Mesenteric fat pad (tissue), 1 donor: ENCODE results near the gene PIGC. TPM values are rescaled to one million over a fixed set of nuclear protein-coding genes. Genes with fewer than 3 reads are reported as not detected.
"Not testable (repeated sequence)": the region's sequence is repeated elsewhere in the genome, so short reads cannot be mapped to it uniquely, and the experiment has no call there.

ENCODE experiments used
- DNase-seq: peaks from one replicate; pipeline ENCODE4 v3.0.0-alpha.2; 2020; ENCODE audit warnings: low spot score
- total RNA-seq: library from RNA; stranded (reverse); fragmentation: NEBNext Ultra II Directional; extraction: Animal tissue kit (Norgen Biotek cat#: 25700); gene quantifications from one replicate; pipeline ENCODE4 v1.2.1, GENCODE V29; 2021
- donor health status: DM: yes; HTN: yes; CAD: no.

PIGC gene
- total RNA-seq, 1 donor from 2014 or later: 16.6 TPM

GRCh38 chr1:172467446-172467845 lies 23.6 kb upstream of the PIGC start:
- no peak for DNase-seq

DNA sequence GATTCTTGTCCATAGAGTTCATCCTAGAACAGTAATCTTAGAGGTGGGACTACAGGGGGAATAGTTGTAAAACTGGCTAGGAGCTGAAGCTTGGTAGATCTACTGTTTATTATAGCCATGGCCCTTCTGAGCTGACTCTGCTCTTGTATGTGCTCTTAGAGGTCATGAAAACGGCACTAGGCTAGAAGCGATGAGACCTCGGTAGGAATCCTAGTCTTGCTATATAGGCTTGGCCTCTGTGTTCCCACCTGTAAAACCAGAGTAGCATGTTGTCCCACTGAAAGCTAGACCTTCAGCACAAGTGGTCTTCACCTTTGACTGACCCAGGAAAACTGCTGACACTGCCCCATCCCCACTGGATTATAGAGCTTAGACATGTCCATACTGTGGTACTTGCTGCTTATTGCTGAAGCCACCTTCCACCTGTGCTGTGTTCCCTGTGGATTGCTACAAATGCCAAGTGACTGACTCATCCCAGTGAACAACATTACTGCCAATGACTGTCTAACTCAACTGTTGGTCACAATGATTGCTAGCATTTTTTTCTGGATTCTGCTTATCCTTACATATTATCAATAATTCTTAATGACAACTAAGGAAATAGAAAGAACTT lies 23.0 kb upstream of the PIGC start:
- no peak for DNase-seq

GRCh38 chr1:172465617-172466016 lies 21.7 kb upstream of the PIGC start:
- DNase-seq: no peak

- no peak for DNase-seq
Observed at GRCh38 chr1:172460887-172461315, 17.0 kb upstream of the PIGC start.

DNA sequence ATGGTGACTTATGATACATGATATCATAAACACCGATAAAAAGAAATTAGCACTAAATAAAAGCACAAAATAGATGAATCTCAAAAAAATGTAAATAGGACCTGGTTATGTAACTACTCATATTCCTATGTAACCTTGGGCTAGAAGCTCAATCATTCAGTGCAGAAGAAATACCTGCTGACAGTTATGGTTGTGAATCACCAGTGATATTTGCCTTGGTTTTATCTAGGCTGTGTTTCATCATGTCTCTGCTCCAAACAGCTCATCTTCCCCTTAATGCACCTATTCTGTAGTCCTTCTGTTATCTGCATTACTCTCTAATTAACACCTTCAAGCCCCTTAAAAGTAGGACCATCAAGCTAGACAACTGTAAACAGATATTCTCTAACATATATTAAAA lies 16.3 kb upstream of the PIGC start:
- no peak for DNase-seq

GRCh38 chr1:172457479-172458130 lies 13.7 kb upstream of the PIGC start:
- DNase-seq: no peak

DNA sequence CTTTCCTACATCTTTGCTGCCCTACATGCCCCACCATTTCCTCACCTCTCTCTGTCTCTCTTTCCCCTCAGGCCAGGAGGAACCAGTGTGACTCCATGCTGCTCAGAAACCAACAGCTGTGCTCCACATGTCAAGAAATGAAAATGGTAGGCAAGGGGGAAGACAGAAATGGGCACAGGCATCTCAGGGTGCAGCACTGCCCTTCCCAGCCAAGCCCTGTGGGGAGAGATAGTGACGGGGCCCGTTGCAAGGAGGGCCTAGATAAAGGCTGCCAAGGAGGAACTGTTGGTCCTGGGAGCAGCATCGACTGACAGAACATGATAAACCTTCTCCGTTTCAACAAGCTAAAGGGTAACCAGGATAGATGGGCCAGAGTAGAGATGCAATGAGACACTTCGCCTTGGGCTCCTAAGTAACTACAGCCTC lies 12.5 kb upstream of the PIGC start:
- DNase-seq: no peak

GRCh38 chr1:172455451-172455850 lies 11.6 kb upstream of the PIGC start:
- no peak for DNase-seq

DNA sequence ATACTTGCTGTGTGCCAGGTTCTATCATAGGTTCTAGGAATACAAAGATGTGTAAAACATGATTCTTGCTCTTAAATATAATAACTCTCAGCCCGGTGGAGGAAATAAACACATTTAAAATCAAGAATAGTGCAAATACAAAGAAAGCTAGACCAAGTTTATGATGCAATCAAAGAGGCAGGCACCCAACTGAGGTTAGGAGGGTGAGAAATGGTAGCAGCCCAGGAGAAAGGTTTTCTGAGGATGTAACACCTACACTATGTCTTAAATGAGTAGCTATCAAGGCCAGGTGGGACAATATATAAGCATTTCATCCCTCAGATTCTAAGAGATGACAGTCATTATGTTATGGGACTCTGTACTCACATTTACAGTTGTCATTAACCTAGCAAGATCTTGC lies 9.7 kb upstream of the PIGC start:
- DNase-seq: no peak

DNA sequence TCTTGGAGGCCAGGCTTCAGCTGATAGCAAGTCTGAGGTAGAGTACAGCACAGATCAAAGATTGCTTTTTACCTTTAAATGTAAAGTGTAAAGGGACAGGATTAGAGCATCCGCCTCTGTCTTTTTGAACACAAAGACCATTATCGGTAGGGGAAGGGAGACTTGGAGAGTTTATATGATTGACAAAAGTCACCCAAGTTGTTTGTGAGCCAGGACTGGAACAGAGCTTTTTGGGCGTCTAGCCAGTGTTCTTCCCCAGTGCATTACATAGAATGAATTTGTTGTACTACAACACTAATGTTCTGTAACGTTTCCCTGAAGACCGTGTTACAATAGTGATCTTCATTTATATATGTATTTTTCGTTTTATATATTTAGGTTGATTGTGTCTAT lies 9.3 kb upstream of the PIGC start:
- no peak for DNase-seq

- no peak for DNase-seq
Observed at GRCh38 chr1:172452536-172453152, 8.8 kb upstream of the PIGC start.

- DNase-seq: no peak
Observed at GRCh38 chr1:172451002-172451443, 7.2 kb upstream of the PIGC start.

- no peak for DNase-seq
Observed at GRCh38 chr1:172450524-172450885, 6.6 kb upstream of the PIGC start.

GRCh38 chr1:172449585-172450523 lies 6.0 kb upstream of the PIGC start:
- peak; percentile 89 for DNase-seq

GRCh38 chr1:172448995-172449584 lies 5.2 kb upstream of the PIGC start:
- no peak for DNase-seq

- no peak for DNase-seq
Observed at GRCh38 chr1:172447641-172448040, 3.8 kb upstream of the PIGC start.

- DNase-seq: no peak
Observed at GRCh38 chr1:172446547-172446946, 2.7 kb upstream of the PIGC start.

- no peak for DNase-seq
Observed at GRCh38 chr1:172442843-172443565, 865 bp downstream of the PIGC start.

DNA sequence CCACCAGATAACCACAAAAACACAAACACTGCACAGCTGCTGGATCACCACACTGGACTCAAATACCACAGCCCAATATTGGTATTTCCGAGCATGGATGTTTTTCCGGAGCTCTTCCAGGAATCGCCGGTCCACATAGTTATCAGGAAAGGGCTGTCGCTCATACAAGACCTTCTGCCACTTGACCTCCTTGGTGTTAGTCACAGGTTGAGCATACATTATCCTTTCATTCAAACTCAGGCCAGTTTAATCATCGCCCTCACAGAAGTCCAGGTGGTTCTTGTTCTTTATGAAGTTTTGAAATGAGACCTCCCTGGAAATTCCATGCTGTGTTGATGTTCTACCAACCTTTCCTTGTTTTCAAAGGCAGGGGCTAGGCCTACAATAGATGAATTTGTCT lies 1.5 kb downstream of the PIGC start:
- no peak for DNase-seq

DNA sequence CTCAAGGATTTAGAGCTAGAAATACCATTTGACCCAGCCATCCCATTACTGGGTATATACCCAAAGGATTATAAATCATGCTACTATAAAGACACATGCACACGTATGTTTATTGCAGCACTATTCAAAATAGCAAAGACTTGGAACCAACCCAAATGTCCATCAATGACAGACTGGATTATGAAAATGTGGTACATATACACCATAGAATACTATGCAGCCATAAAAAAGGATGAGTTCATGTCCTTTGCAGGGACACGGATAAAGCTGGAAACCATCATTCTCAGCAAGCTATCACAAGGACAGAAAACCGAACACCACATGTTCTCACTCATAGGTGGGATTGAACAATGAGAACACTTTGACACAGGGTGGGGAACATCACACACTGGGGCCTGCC lies 6.7 kb downstream of the PIGC start:
- not testable (repeated sequence) for DNase-seq
